A549 (cell line): ENCODE measurements around the gene UIMC1. TPM values are rescaled to one million over a fixed set of nuclear protein-coding genes. Genes with fewer than 3 reads are reported as not detected.

ENCODE experiments used
- ATAC-seq, 2 experiments: fragments of 200-7000 bp in 1 of 2; fragments of >200 bp in 1 of 2; cut with Nextera tagmentation in 1 of 2; cut with Tn5 transposase in 1 of 2; 3 replicates each; pipeline versions ENCODE4 v1.8.0 to v1.9.1; 2018 to 2020; ENCODE audit warnings: mild to moderate bottlenecking in 1 of 2, moderate library complexity in 1 of 2
- CTCF ChIA-PET: fragments of 300-600 bp; sonication (Branson Sonifier 250); formaldehyde crosslinking; extraction: SDS; loops from one replicate; lab custom pipeline; 2021; ENCODE audit warnings: antibody characterized with exemption, inconsistent platforms; lab: Yijun Ruan, JAX
- POLR2A ChIA-PET: fragments of 350-600 bp; formaldehyde crosslinking; extraction: SDS; loops from one replicate; lab custom pipeline; 2021; ENCODE audit warnings: antibody characterized with exemption, inconsistent platforms; lab: Yijun Ruan, JAX
- DNase-seq, 2 experiments: peaks; one replicate each; pipeline versions ENCODE4 v3.0.0 to v3.0.0-alpha.2; 2011 to 2016; ENCODE audit warnings: low read depth in 1 of 2, low spot score in 1 of 2
- FAIRE-seq: peaks from 2 replicates; lab custom pipeline; 2011; peaks lifted over from hg19 to GRCh38; lab: Jason Lieb, UNC
- H3K27ac ChIP-seq, 2 experiments: fragments of >200 bp; sonication (Bioruptor Twin); formaldehyde crosslinking; 3 replicates each; pipeline ENCODE4 v1.5.1; 2016 to 2017
- H3K4me1 ChIP-seq: fragments of >200 bp; sonication (Bioruptor Twin); formaldehyde crosslinking; 3 replicates; pipeline ENCODE4 v1.6.1; 2016
- H3K4me2 ChIP-seq: fragments of >200 bp; sonication (Bioruptor Twin); formaldehyde crosslinking; 3 replicates; pipeline ENCODE4 v1.6.1; 2016
- H3K4me3 ChIP-seq: fragments of >200 bp; sonication (Bioruptor Twin); formaldehyde crosslinking; 3 replicates; pipeline ENCODE4 v1.5.1; 2016
- H3K9me3 ChIP-seq: fragments of >200 bp; sonication (Bioruptor Twin); formaldehyde crosslinking; 3 replicates; pipeline ENCODE4 v1.6.1; 2016
- CHD2 ChIP-seq: fragments of 150-350 bp; IDR thresholded peaks from 2 replicates; pipeline ENCODE4 v1.6.1; 2014; ENCODE audit warnings: low read length; ENCODE audit not compliant: partially characterized antibody
- CTCF ChIP-seq: fragments of >200 bp; sonication (Bioruptor Twin); formaldehyde crosslinking; IDR thresholded peaks from 3 replicates; pipeline ENCODE4 v1.5.1; 2016
- ELK1 ChIP-seq: fragments of 150-350 bp; IDR thresholded peaks from 2 replicates; pipeline ENCODE4 v1.6.1; 2014; ENCODE audit warnings: low read depth, mild to moderate bottlenecking, low read length
- FOSB ChIP-seq: fragments of 250-450 bp; sonication (Bioruptor Pico); IDR thresholded peaks from 2 replicates; pipeline ENCODE4 v1.5.0; 2020; ENCODE audit warnings: mild to moderate bottlenecking, moderate library complexity
- FOSL2 ChIP-seq, 2 experiments: fragments of 450-650 bp in 1 of 2; fragments of >200 bp in 1 of 2; sonication (Bioruptor Twin) in 1 of 2; formaldehyde crosslinking; IDR thresholded peaks; 2 replicates each; pipeline versions ENCODE4 v1.5.0 to v1.6.1; 2016 to 2020; ENCODE audit warnings: mild to moderate bottlenecking in 1 of 2, moderate library complexity in 1 of 2
- FOXS1 ChIP-seq: fragments of 250-450 bp; sonication (Bioruptor Pico); IDR thresholded peaks from 2 replicates; pipeline ENCODE4 v1.5.0; 2020; ENCODE audit warnings: mild to moderate bottlenecking, moderate library complexity
- HEYL ChIP-seq: fragments of 250-450 bp; sonication (Bioruptor Pico); IDR thresholded peaks from 2 replicates; pipeline ENCODE4 v1.8.0; 2021; ENCODE audit warnings: mild to moderate bottlenecking, moderate library complexity
- HMGXB4 ChIP-seq: fragments of 250-450 bp; sonication (Bioruptor Pico); IDR thresholded peaks from 2 replicates; pipeline ENCODE4 v1.5.0; 2021; ENCODE audit warnings: mild to moderate bottlenecking, moderate library complexity, borderline replicate concordance
- HOXA7 ChIP-seq: fragments of 250-450 bp; sonication (Bioruptor Pico); IDR thresholded peaks from 2 replicates; pipeline ENCODE4 v1.5.0; 2020; ENCODE audit warnings: mild to moderate bottlenecking, moderate library complexity
- HOXB13 ChIP-seq: fragments of 250-450 bp; sonication (Bioruptor Pico); IDR thresholded peaks from 2 replicates; pipeline ENCODE4 v1.5.0; 2020; ENCODE audit warnings: low read depth, mild to moderate bottlenecking, moderate library complexity
- HOXB5 ChIP-seq: fragments of 250-450 bp; sonication (Bioruptor Pico); IDR thresholded peaks from 2 replicates; pipeline ENCODE4 v1.5.0; 2020; ENCODE audit warnings: mild to moderate bottlenecking, moderate library complexity
- KDM5A ChIP-seq: fragments of 200-600 bp; sonication (generic); IDR thresholded peaks from 2 replicates; pipeline ENCODE4 v1.6.1; 2016; ENCODE audit warnings: antibody characterized with exemption, mild to moderate bottlenecking
- MAFK ChIP-seq: fragments of 450-650 bp; IDR thresholded peaks from 2 replicates; pipeline ENCODE4 v1.6.1; 2014; ENCODE audit not compliant: partially characterized antibody
- MAX ChIP-seq: IDR thresholded peaks from 2 replicates; pipeline ENCODE4 v1.6.1; 2012
- NFE2L2 ChIP-seq: fragments of 150-350 bp; conservative IDR thresholded peaks from 2 replicates; pipeline ENCODE4 v1.6.1; 2014; ENCODE audit warnings: low read length
- PBX3 ChIP-seq: IDR thresholded peaks from 2 replicates; pipeline ENCODE4 v1.6.1; 2012
- POLR2A ChIP-seq: IDR thresholded peaks from 2 replicates; pipeline ENCODE4 v1.6.1; 2012; ENCODE audit warnings: mild to moderate bottlenecking, low read length
- POLR2AphosphoS2 ChIP-seq: conservative IDR thresholded peaks from 2 replicates; pipeline ENCODE4 v1.6.1; 2012; ENCODE audit warnings: low read length, improper control_type of control experiment, inconsistent platforms
- RAD21 ChIP-seq, 2 experiments: fragments of >200 bp in 1 of 2; sonication (Bioruptor Twin) in 1 of 2; formaldehyde crosslinking in 1 of 2; IDR thresholded peaks in 1 of 2; conservative IDR thresholded peaks in 1 of 2; 2 replicates in 1 of 2; 3 replicates in 1 of 2; pipeline ENCODE4 v1.6.1; 2012 to 2018; ENCODE audit warnings: inconsistent platforms in 1 of 2
- RFX5 ChIP-seq: fragments of 450-650 bp; IDR thresholded peaks from 2 replicates; pipeline ENCODE4 v1.7.1; 2014; ENCODE audit warnings: antibody characterized with exemption, mild to moderate bottlenecking, moderate library complexity
- SMC3 ChIP-seq: fragments of >200 bp; sonication (Bioruptor Twin); formaldehyde crosslinking; IDR thresholded peaks from 3 replicates; pipeline ENCODE4 v1.6.1; 2018; ENCODE audit warnings: inconsistent platforms
- TFCP2L1 ChIP-seq: fragments of 250-450 bp; sonication (Bioruptor Pico); IDR thresholded peaks from 2 replicates; pipeline ENCODE4 v1.5.0; 2021; ENCODE audit warnings: mild to moderate bottlenecking
- ZC3H11A ChIP-seq: fragments of 450-650 bp; IDR thresholded peaks from 2 replicates; pipeline ENCODE4 v1.6.1; 2014; ENCODE audit warnings: antibody characterized with exemption, mild to moderate bottlenecking
- ZFP36 ChIP-seq: fragments of 450-650 bp; IDR thresholded peaks from 2 replicates; pipeline ENCODE4 v1.6.1; 2014; ENCODE audit warnings: borderline replicate concordance; ENCODE audit not compliant: partially characterized antibody
- WGBS: methylation state at CpG from one replicate; pipeline ENCODE4 v1.1.6; 2017; ENCODE audit errors: missing lambda C conversion rate; 5-methylcytosine and 5-hydroxymethylcytosine counted together
- polyA plus RNA-seq, 4 experiments: library from polyadenylated mRNA; depleted of rRNA in 3 of 4; stranded (reverse); fragments of >200 nt; fragmentation: RNase III in 1 of 4; extraction: RNeasy Plus Mini Kit Qiagen cat#74134 plus additional on column Dnase treatment in 1 of 4; gene quantifications; 2 replicates in 3 of 4; 3 replicates in 1 of 4; pipeline ENCODE4 v1.2.3, GENCODE V29; 2011 to 2017

Gene UIMC1
- polyA plus RNA-seq, 2 of the 4 experiments (the other 2 are of a cell fraction) = 47.8 to 52.5 TPM

- H3K27ac ChIP-seq = no peak overlapping the region
- CTCF ChIA-PET = interaction anchor here (0.7 to 4.7 kb wide), 15 partner anchors 8 to 302 kb away, joined by 3 to 33 read pairs (median 4); no protein-coding TSS in a partner anchor
- H3K4me1 ChIP-seq = no peaks in the 10 kb centered on the region
- FAIRE-seq (peak; percentile 67), ATAC-seq (peak in 1 of 2 experiments; percentile 75; a peak in 3 of 6 replicates)
- H3K9me3 ChIP-seq = no peaks in the 10 kb centered on the region
- POLR2A ChIA-PET = no interaction called here
- H3K4me2 ChIP-seq = no peak overlapping the region
- peak; percentile 63 for TF ChIP-seq CTCF
- TF ChIP-seq RAD21 (conservative IDR thresholded peaks at IDR 0.05 in 1 of 2, IDR thresholded peaks at IDR 0.05 in 1 of 2) = peak; percentile 55 to 57; a peak in 4 of 5 replicates
- TF ChIP-seq POLR2AphosphoS2 = no peak
- TF ChIP-seq FOXS1 (CRISPR knock-in tag) = no peak
- peak; percentile 26; the same call in 1 of the 3 replicates for TF ChIP-seq SMC3
- TF ChIP-seq, all 56 proteins: peak for 3
- H3K4me3 ChIP-seq = no peak overlapping the region
- WGBS = 89% methylated on average over 3 of the region's 3 CpGs
- DNase-seq = peak; percentile 36 to 40
Measured at GRCh38 chr5:176959051-176959450, 47.5 kb downstream of the UIMC1 start.

- H3K4me2 ChIP-seq = no peak overlapping the region
- no peak for ATAC-seq
- ChIA-PET POLR2A (no interaction called here), CTCF (interaction anchor here (1.1 to 4.7 kb wide), 4 partner anchors 11 to 296 kb away, joined by 4 to 33 read pairs (median 10); no protein-coding TSS in a partner anchor)
- TF ChIP-seq TFCP2L1 (CRISPR knock-in tag) (no peak), FOSB (no peak), KDM5A (no peak), HOXB13 (CRISPR knock-in tag) (no peak), MAFK (no peak), RFX5 (no peak), ZFP36 (no peak), MAX (no peak), CHD2 (no peak), POLR2A (no peak), PBX3 (no peak), HOXB5 (CRISPR knock-in tag) (no peak), HMGXB4 (CRISPR knock-in tag) (no peak)
- H3K27ac ChIP-seq = no peak overlapping the region
- WGBS = 90% methylated on average over 1 of the region's 1 CpG
- H3K9me3 ChIP-seq = no peaks in the 10 kb centered on the region
- no peak for FAIRE-seq
- no peak overlapping the region for H3K4me3 ChIP-seq
- DNase-seq = no peak
- no peaks in the 10 kb centered on the region for H3K4me1 ChIP-seq
Measured at GRCh38 chr5:176956756-176957155, 49.8 kb downstream of the UIMC1 start.

GRCh38 chr5:176955895-176956294 lies 50.7 kb downstream of the UIMC1 start:
- POLR2A ChIA-PET = no interaction called here

More at GRCh38 chr5:176955895-176956294, 50.7 kb downstream of the UIMC1 start:
- DNase-seq (no peak), ATAC-seq (no peak), FAIRE-seq (no peak)
- H3K4me1 ChIP-seq = no peaks in the 10 kb centered on the region
- TF ChIP-seq FOSL2 (IDR thresholded peaks at IDR 0.05) = no peak; the same call in 1 of the 2 replicates
- no peak for TF ChIP-seq FOSL2 (CRISPR knock-in tag; IDR thresholded peaks at IDR 0.05)
- TF ChIP-seq HOXB5 (CRISPR knock-in tag) = no peak
- TF ChIP-seq RFX5 = no peak
- no peak for TF ChIP-seq HOXA7 (CRISPR knock-in tag)
- no peak for TF ChIP-seq ELK1
- no peak for TF ChIP-seq HEYL (CRISPR knock-in tag)
- TF ChIP-seq ZC3H11A = no peak
- TF ChIP-seq ZFP36 = no peak
- no peak for TF ChIP-seq NFE2L2
- TF ChIP-seq FOSB = no peak
- H3K9me3 ChIP-seq = no peaks in the 10 kb centered on the region
- no peak overlapping the region for H3K4me3 ChIP-seq
- CTCF ChIA-PET = interaction anchor here (1.1 to 1.8 kb wide), 2 partner anchors 26 to 53 kb away, joined by 4 to 5 read pairs; no protein-coding TSS in a partner anchor
- no peak overlapping the region for H3K27ac ChIP-seq
- H3K4me2 ChIP-seq = no peak overlapping the region
